GM12874 (cell line): ENCODE data around the gene OLFM1.

Experiments
- CTCF ChIP-seq: IDR thresholded peaks from 2 replicates; pipeline ENCODE4 v1.5.1; 2011; ENCODE audit warnings: low read depth, mild to moderate bottlenecking, control low read depth, low read length, moderate library complexity; ENCODE audit not compliant: insufficient read depth

The OLFM1 gene

DNA sequence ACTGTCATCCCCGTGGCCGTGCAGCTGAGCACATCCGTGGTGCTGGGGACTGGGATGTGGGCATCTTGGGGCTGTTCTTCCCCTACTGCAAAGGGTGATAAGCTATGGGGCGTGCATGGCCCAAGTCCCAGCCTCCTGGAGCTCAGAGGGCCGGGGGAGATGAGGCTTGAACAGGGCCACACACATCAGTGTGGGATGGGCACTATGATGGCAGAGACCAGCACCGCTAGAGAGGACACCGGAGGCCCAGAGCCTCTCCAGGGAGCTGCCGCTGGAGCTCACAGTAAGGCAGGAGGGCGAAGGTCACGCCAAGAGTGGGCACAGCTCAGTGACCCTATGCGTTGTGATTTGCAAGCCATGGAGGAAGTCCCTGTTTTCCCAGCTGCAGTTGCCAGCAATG, 63.5 kb downstream of the OLFM1 start:
- TF ChIP-seq CTCF = no peak

GRCh38 chr9:135151757-135152613, 64.5 kb downstream of the OLFM1 start:
- TF ChIP-seq CTCF = no peak

GRCh38 chr9:135152614-135153334, 65.3 kb downstream of the OLFM1 start:
- TF ChIP-seq CTCF = no peak

DNA sequence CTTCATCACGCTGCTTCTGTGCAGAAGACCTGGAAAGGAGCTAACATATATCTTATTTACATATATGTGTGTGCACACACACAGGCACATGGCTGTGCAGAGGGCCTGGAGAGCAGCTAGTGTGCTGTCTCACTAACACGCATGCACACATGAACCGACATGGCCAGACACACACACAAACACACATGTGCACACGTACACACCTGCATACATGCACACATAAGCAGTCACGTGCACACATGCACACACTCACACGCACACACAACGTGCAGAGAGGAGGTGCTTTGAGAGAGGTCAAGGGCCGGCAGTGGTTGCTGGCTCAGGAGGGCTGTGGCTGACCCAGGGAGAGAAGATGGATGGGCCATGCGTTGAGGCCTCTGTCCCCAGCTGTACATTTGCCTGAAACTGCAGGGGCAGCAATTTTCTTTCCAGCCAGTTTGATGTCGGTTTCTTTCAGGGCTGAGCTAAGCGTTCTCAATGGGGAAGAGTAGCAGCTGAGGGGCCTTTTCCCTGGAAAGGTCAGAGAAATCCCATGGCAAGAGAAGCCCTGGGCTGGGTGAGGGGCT, 66.7 kb downstream of the OLFM1 start:
- TF ChIP-seq CTCF = no peak

DNA sequence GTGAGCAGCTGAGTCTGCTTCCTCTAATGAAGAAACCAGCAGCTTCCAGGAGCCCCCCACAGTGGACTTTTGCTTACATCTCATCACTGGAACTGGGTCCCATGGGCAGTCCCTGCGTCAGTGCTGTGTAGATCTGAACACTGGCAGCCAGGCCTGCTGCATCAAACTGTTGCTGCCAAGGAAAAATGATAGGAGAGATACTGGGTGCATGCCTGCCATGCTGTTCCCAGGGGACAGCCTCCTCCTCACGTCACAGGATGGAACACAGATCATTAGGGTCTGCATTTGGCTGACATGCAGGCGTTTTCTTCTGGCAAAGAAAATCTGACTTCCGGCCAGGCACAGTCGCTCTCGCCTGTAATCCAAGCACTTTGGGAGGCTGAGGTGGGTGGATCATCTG, 67.9 kb downstream of the OLFM1 start:
- no peak for TF ChIP-seq CTCF

- no peak for TF ChIP-seq CTCF
These were observed 69.3 kb downstream of the OLFM1 start for GRCh38 chr9:135156525-135157510.
